Endodermal cell (in vitro differentiated cells): Measurements from ENCODE around the gene ANKRD34A. TPM values are rescaled to one million over a fixed set of nuclear protein-coding genes. Genes with fewer than 3 reads are reported as not detected.
"Not testable (repeated sequence)": the region's sequence is repeated elsewhere in the genome, so short reads cannot be mapped to it uniquely, and the experiment has no call there.

ENCODE experiments used
- DNase-seq: peaks from one replicate; pipeline ENCODE4 v3.0.0-alpha.2; 2017
- H3K27ac ChIP-seq: 2 replicates; pipeline ENCODE4 v1.5.1; 2013; ENCODE audit warnings: mild to moderate bottlenecking, low read depth, low read length, moderate library complexity
- H3K27me3 ChIP-seq: 2 replicates; pipeline ENCODE4 v1.6.1; 2013; ENCODE audit warnings: mild to moderate bottlenecking, low read length, moderate library complexity; ENCODE audit not compliant: insufficient read depth, control insufficient read depth, poor library complexity, severe bottlenecking
- H3K36me3 ChIP-seq: 2 replicates; pipeline ENCODE4 v1.7.0; 2013; ENCODE audit warnings: mild to moderate bottlenecking, low read length, moderate library complexity; ENCODE audit not compliant: control insufficient read depth, insufficient read depth
- H3K4me1 ChIP-seq: one replicate; pipeline ENCODE4 v1.7.0; 2013; ENCODE audit warnings: low read length; ENCODE audit not compliant: control insufficient read depth, insufficient read depth
- H3K4me3 ChIP-seq: 2 replicates; pipeline ENCODE4 v1.5.1; 2013; ENCODE audit warnings: mild to moderate bottlenecking, low read length, moderate library complexity
- H3K9ac ChIP-seq: 2 replicates; pipeline ENCODE4 v1.6.1; 2013; ENCODE audit warnings: mild to moderate bottlenecking, low read length, moderate library complexity; ENCODE audit not compliant: poor library complexity, severe bottlenecking; ENCODE audit errors: extremely low read depth
- H3K9me3 ChIP-seq: 2 replicates; pipeline ENCODE4 v1.6.1; 2013; ENCODE audit warnings: mild to moderate bottlenecking, low read length, moderate library complexity; ENCODE audit not compliant: control insufficient read depth
- H3K27ac Mint-ChIP-seq: 2 replicates; pipeline ENCODE4 v1.8.0; 2020; ENCODE audit warnings: mixed read lengths
- H3K27me3 Mint-ChIP-seq: 2 replicates; pipeline ENCODE4 v1.8.0; 2021; ENCODE audit warnings: mild to moderate bottlenecking, mixed read lengths; ENCODE audit not compliant: insufficient read depth
- H3K36me3 Mint-ChIP-seq: 2 replicates; pipeline ENCODE4 v1.8.0; 2020; ENCODE audit warnings: low read depth, mixed read lengths
- H3K4me1 Mint-ChIP-seq: 2 replicates; pipeline ENCODE4 v1.8.0; 2020; ENCODE audit warnings: mixed read lengths
- H3K4me3 Mint-ChIP-seq: 2 replicates; pipeline ENCODE4 v1.8.0; 2020; ENCODE audit warnings: mild to moderate bottlenecking, moderate library complexity, mixed read lengths
- H3K9me3 Mint-ChIP-seq: 2 replicates; pipeline ENCODE4 v1.8.0; 2020; ENCODE audit warnings: mild to moderate bottlenecking, mixed read lengths
- CTCF ChIP-seq: fragments of 200-600 bp; sonication (generic); conservative IDR thresholded peaks from 2 replicates; pipeline ENCODE4 v1.5.0; 2021; ENCODE audit warnings: antibody characterized with exemption, mild to moderate bottlenecking
- WGBS, 2 experiments: methylation state at CpG; one replicate each; pipeline versions ENCODE4 v1.1.5 to v1.1.7; 2013; ENCODE audit warnings: missing lambda C conversion rate in 2 of 2, mixed read lengths in 1 of 2; ENCODE audit not compliant: insufficient coverage in 1 of 2, insufficient read length in 1 of 2; 5-methylcytosine and 5-hydroxymethylcytosine counted together
- total RNA-seq, 2 donors: library from RNA; stranded (reverse); fragmentation: NEBNext Ultra II Directional in 1 of 2; extraction: Animal tissue kit (Norgen Biotek cat#: 25700) in 1 of 2; gene quantifications; 2 replicates in 1 of 2; 3 replicates in 1 of 2; pipeline ENCODE4 v1.2.1, GENCODE V29; 2021

ANKRD34A gene
- total RNA-seq, 2 donors from 2014 or later, result 0.55 to 1.4 TPM

DNA sequence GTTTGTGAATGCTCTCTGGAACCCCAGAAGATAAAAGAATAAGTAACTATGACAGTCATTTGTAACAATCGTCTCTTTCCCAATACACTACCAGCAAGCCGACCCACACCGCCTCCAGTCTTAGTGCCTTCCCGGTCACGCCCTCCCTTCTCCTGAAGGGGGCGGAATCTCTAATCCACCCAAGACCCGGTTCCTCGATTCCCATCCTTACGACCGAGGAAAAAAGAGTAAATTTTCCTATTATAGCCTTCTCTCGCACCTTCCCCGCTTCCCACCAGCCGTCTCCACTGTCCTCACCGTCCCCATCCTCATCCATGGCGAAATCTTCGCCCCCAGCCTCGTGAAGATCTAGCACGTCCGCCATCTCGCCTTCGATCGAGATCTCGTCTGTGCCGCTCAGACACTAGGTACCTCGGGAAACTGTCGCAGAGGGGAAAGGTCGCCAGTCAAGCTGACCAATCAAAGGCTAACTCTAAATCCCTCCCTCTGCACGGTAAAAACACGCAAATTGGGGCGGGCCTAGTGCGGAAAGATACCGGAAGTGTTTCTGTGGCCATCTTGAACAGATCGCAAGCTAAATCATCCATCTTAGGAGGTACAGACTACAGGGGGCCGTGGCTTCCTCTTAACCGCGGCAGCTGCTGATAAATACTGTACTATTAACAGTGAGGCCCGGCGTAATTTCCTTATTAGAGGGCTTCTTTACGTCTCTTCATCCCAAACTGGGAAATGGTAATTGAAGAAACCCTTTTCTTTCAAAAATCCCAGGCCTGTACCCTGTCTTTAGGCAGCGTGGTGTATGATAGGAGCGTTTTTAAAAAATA lies 37.1 kb downstream of the ANKRD34A start, which contains the start of gene RBM8A:
RBM8A (minus strand) TSS at position 422 of the 824 bp plus-strand sequence; CDS start at position 364, 58 bp downstream.
- H3K27me3 Mint-ChIP-seq, result no peaks in the 10 kb centered on the region
- no peak within 1 kb of the TSS for H3K4me3 Mint-ChIP-seq
- DNase-seq, result peak; percentile 97
- no peaks in the 10 kb centered on the region for H3K9me3 Mint-ChIP-seq
- peak; percentile 76 for TF ChIP-seq CTCF
- H3K27ac Mint-ChIP-seq, result peak within 1 kb of the TSS; percentile 27
- peak within 1 kb of the TSS; percentile 91 for H3K4me3 ChIP-seq
- H3K36me3 Mint-ChIP-seq, result peaks cover 12% of the 10 kb centered on the region
- H3K4me1 Mint-ChIP-seq, result peaks cover 8% of the 10 kb centered on the region
- H3K9me3 ChIP-seq, result no peaks in the 10 kb centered on the region
- 0 to 1% methylated on average over 23 to 41 of the region's 41 CpGs for WGBS, 2 experiments
- no peaks in the 10 kb centered on the region for H3K27me3 ChIP-seq
- H3K27ac ChIP-seq, result peak within 1 kb of the TSS; percentile 77
- no peaks in the 10 kb centered on the region for H3K4me1 ChIP-seq
- H3K36me3 ChIP-seq, result peaks cover 39% of the 10 kb centered on the region
- H3K9ac ChIP-seq, result peak within 1 kb of the TSS; percentile 94

DNA sequence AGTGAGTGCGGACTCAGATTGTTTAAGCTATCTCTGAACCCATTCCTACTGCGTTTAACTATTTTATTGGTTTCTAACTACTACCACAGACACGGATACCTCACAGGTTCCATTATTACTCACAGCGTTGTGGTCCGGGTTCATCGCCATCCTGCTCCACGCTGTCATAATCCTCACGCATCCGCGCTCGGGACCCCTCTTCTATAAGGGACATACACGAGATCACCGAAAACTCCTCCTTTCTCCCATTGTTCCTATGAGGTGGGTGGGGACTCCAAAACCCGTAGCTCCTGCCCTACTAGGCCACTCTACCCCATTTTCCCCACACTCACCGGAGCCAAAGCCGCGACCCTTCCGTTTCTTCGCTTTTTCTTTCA lies 37.7 kb downstream of the ANKRD34A start:
- H3K4me3 ChIP-seq, result peak overlapping the region; percentile 91
- 11 to 24% methylated on average over 5 to 19 of the region's 19 CpGs for WGBS, 2 experiments
- H3K27ac ChIP-seq, result peak overlapping the region; percentile 77
- H3K4me1 ChIP-seq, result no peaks in the 10 kb centered on the region
- Mint-ChIP-seq H3K27me3 (no peaks in the 10 kb centered on the region), H3K4me1 (peaks cover 6% of the 10 kb centered on the region), H3K9me3 (no peaks in the 10 kb centered on the region), H3K4me3 (no peak overlapping the region), H3K27ac (no peak overlapping the region), H3K36me3 (peaks cover 11% of the 10 kb centered on the region)
- H3K27me3 ChIP-seq, result no peaks in the 10 kb centered on the region
- no peak for DNase-seq
- peaks cover 38% of the 10 kb centered on the region for H3K36me3 ChIP-seq
- no peak for TF ChIP-seq CTCF
- H3K9ac ChIP-seq, result peak overlapping the region; percentile 94
- H3K9me3 ChIP-seq, result no peaks in the 10 kb centered on the region

- H3K9me3 ChIP-seq, result no peaks in the 10 kb centered on the region
- TF ChIP-seq CTCF, result no peak
- peaks cover 31% of the 10 kb centered on the region for H3K36me3 ChIP-seq
- Mint-ChIP-seq H3K27me3 (no peaks in the 10 kb centered on the region), H3K36me3 (peaks cover 10% of the 10 kb centered on the region), H3K4me1 (peaks cover 24% of the 10 kb centered on the region), H3K4me3 (no peak overlapping the region), H3K9me3 (no peaks in the 10 kb centered on the region), H3K27ac (no peak overlapping the region)
- no peak overlapping the region for H3K27ac ChIP-seq
- H3K4me1 ChIP-seq, result peaks cover 8% of the 10 kb centered on the region
- H3K4me3 ChIP-seq, result no peak overlapping the region
- no peak for DNase-seq
- 92 to 100% methylated on average over 2 of the region's 2 CpGs for WGBS, 2 experiments
- H3K27me3 ChIP-seq, result no peaks in the 10 kb centered on the region
- H3K9ac ChIP-seq, result no peak overlapping the region
Measured at GRCh38 chr1:145922266-145922665, 42.1 kb downstream of the ANKRD34A start.

DNA sequence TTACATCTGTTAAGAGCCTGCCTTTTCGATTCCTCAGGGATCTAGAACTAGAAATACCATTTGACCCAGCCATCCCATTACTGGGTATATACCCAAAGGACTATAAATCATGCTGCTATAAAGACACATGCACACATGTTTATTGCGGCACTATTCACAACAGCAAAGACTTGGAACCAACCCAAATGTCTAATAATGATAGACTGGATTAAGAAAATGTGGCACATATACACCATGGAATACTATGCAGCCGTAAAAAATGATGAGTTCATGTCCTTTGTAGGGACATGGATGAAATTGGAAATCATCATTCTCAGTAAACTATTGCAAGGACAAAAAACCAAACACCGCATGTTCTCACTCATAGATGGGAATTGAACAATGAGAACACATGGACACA lies 44.1 kb downstream of the ANKRD34A start:
- H3K27me3 ChIP-seq, DNase-seq, H3K27ac Mint-ChIP-seq, H3K4me1 ChIP-seq, H3K27me3 Mint-ChIP-seq, H3K9ac ChIP-seq, H3K9me3 ChIP-seq, H3K9me3 Mint-ChIP-seq, H3K27ac ChIP-seq: not testable (repeated sequence)
- WGBS, 2 experiments, result no CpG with 5 or more reads among the region's 4 CpGs
- Histone ChIP-seq H3K4me3 (peak overlapping the region; percentile 85), H3K36me3 (peaks cover 33% of the 10 kb centered on the region)
- H3K4me3 Mint-ChIP-seq, result peak overlapping the region; percentile 83
- H3K4me1 Mint-ChIP-seq, result peaks cover 24% of the 10 kb centered on the region
- H3K36me3 Mint-ChIP-seq, result peaks cover 20% of the 10 kb centered on the region
